SH-SY5Y (cell line): Measurements from ENCODE around the gene ARHGEF6.

Source experiments
- GATA2 ChIP-seq: IDR thresholded peaks from 2 replicates; pipeline ENCODE4 v1.6.1; 2011; ENCODE audit warnings: mild to moderate bottlenecking, low read depth, low read length
- GATA3 ChIP-seq: IDR thresholded peaks from 2 replicates; pipeline ENCODE4 v1.6.1; 2011; ENCODE audit warnings: low read depth, mild to moderate bottlenecking, low read length, moderate library complexity

GRCh38 chrX:136619899-136620505 lies 160.7 kb downstream of the ARHGEF6 start:
- TF ChIP-seq GATA3 = no peak
- no peak for TF ChIP-seq GATA2
